22Rv1 (cell line): ENCODE measurements around the gene BGLAP.
"Not testable (repeated sequence)": the region's sequence is repeated elsewhere in the genome, so short reads cannot be mapped to it uniquely, and the experiment has no call there.

Source experiments
- ZFX ChIP-seq: fragments of 450-650 bp; IDR thresholded peaks from 2 replicates; pipeline ENCODE4 v1.6.1; 2017; ENCODE audit warnings: antibody characterized with exemption, borderline replicate concordance
- TF ChIP-seq, protein P1 (sequence below): fragments of 450-650 bp; IDR thresholded peaks from 2 replicates; pipeline ENCODE4 v1.5.1; 2017; ENCODE audit warnings: mild to moderate bottlenecking

DNA sequence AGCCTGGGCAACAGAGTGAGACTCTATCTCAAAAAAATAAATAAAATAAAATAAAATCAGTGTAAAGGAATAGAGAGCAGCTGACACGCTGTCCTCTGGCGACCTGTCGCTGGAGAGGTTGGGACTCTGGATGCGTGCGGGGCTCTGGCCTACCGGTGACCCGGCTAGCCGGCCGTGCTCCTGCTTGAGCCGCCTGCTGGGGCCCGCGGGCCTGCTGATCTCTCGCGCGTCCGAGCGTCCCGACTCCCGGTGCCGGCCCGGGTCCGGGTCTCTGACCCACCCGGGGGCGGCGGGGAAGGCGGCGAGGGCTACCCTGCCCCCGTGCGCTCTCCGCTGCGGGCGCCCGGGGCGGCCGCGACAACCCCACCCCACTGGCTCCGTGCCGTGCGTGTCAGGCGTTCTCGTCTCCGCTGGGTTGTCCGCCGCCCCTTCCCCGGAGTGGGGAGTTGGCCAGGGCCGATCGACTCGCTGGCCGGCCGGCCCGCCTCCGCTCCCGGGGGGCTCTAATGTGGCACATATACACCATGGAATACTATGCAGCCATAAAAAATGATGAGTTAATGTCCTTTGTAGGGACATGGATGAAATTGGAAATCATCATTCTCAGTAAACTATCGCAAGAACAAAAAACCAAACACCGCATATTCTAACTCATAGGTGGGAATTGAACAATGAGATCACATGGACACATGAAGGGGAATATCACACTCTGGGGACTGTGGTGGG is 25.5 kb upstream of the BGLAP start:
- TF ChIP-seq, protein P1, sequence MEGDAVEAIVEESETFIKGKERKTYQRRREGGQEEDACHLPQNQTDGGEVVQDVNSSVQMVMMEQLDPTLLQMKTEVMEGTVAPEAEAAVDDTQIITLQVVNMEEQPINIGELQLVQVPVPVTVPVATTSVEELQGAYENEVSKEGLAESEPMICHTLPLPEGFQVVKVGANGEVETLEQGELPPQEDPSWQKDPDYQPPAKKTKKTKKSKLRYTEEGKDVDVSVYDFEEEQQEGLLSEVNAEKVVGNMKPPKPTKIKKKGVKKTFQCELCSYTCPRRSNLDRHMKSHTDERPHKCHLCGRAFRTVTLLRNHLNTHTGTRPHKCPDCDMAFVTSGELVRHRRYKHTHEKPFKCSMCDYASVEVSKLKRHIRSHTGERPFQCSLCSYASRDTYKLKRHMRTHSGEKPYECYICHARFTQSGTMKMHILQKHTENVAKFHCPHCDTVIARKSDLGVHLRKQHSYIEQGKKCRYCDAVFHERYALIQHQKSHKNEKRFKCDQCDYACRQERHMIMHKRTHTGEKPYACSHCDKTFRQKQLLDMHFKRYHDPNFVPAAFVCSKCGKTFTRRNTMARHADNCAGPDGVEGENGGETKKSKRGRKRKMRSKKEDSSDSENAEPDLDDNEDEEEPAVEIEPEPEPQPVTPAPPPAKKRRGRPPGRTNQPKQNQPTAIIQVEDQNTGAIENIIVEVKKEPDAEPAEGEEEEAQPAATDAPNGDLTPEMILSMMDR, result not testable (repeated sequence)
- TF ChIP-seq ZFX, result not testable (repeated sequence)
